IPS DF 6.9 (cell line): Measurements from ENCODE around the gene TXLNB.
"Not testable (repeated sequence)": the region's sequence is repeated elsewhere in the genome, so short reads cannot be mapped to it uniquely, and the experiment has no call there.

ENCODE experiments used
- DNase-seq: peaks from one replicate; pipeline ENCODE4 v3.0.0-alpha.2; 2013; ENCODE audit warnings: low read depth, low spot score
- H3K27ac ChIP-seq: one replicate; pipeline ENCODE4 v1.5.1; 2013; ENCODE audit warnings: low read length, control low read depth
- H3K27me3 ChIP-seq: 2 replicates; pipeline ENCODE4 v1.6.1; 2013; ENCODE audit warnings: mild to moderate bottlenecking, low read length; ENCODE audit not compliant: control insufficient read depth, insufficient read depth
- H3K36me3 ChIP-seq: 2 replicates; pipeline ENCODE4 v1.6.1; 2013; ENCODE audit warnings: low read length; ENCODE audit not compliant: control insufficient read depth, insufficient read depth
- H3K4me1 ChIP-seq: 2 replicates; pipeline ENCODE4 v1.6.1; 2013; ENCODE audit warnings: low read length; ENCODE audit not compliant: control insufficient read depth, insufficient read depth
- H3K4me3 ChIP-seq: 2 replicates; pipeline ENCODE4 v1.5.1; 2013; ENCODE audit warnings: mild to moderate bottlenecking, low read length
- H3K9me3 ChIP-seq: 2 replicates; pipeline ENCODE4 v1.6.1; 2013; ENCODE audit warnings: low read length, inconsistent platforms; ENCODE audit not compliant: control insufficient read depth, insufficient read depth
- WGBS: extraction: QIAGEN DNeasy Blood & Tissue Kit; methylation state at CpG from one replicate; pipeline ENCODE4 v1.1.7; 2013; ENCODE audit warnings: mixed read lengths, missing lambda C conversion rate; ENCODE audit not compliant: insufficient read length, insufficient coverage; 5-methylcytosine and 5-hydroxymethylcytosine counted together

Gene TXLNB

DNA sequence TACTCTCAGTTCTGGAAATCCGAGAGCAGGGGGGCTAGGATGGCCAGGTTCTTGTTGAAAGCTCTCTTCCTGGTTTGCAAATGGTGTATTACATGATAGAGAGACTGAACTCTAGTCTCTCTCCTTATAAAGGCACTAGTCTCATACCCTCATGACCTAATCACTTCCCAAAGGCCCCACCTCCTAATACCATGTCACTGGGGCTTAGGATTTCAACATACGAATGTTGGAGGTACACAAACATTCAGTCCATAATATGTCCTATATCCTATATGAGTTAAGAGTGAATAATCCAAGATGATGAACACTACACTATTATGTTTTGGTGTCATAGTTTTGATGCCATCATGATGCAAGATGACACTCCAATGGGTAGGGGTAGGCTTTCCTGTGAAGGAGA, 20.0 kb upstream of the TXLNB start:
- WGBS: no CpG with 5 or more reads among the region's 2 CpGs

DNA sequence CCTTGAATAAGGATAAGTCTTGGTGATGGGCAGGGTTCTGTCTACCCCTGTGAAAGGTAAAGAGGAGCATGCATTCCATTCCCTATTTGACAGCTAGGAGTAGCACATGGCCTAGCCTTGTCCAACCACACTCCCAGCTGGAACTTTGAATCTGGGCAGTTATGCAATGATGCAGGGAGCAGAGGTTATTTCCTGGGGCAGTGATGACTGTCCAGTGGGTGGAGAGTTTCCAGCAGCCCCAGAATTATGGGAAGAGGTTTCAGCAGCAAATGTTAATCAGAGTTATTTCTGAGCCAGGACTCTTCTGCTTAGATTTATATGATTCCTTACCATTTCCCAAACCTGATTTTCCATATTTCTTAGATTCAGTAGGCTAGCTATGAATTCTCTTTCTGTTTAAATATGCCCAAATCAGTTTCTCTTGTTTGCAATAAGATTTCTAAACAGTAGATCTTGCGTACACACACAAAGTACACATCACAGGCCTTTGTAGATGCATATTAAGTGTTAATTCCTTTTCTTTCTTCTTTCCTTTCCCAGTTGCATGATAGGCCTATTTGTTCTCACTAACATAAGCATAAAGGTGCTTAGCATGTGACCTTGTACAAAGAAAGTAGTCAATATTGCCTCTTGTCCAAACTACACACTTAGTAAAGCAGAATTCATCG, 17.3 kb upstream of the TXLNB start:
- Histone ChIP-seq H3K36me3 (no peaks in the 10 kb centered on the region), H3K9me3 (no peaks in the 10 kb centered on the region), H3K4me1 (peaks cover 4% of the 10 kb centered on the region; the same call in 1 of the 2 replicates), H3K27ac (no peak overlapping the region), H3K4me3 (no peak overlapping the region), H3K27me3 (no peaks in the 10 kb centered on the region)
- WGBS: no CpG with 5 or more reads among the region's 2 CpGs
- DNase-seq: no peak

More for the DNA sequence above, 20.0 kb upstream of the TXLNB start:
- no peaks in the 10 kb centered on the region for H3K36me3 ChIP-seq
- H3K4me3 ChIP-seq: no peak overlapping the region
- no peaks in the 10 kb centered on the region for H3K27me3 ChIP-seq
- no peak for DNase-seq
- peaks cover 6% of the 10 kb centered on the region; the same call in 1 of the 2 replicates for H3K4me1 ChIP-seq
- H3K27ac ChIP-seq: no peak overlapping the region
- no peaks in the 10 kb centered on the region for H3K9me3 ChIP-seq

DNA sequence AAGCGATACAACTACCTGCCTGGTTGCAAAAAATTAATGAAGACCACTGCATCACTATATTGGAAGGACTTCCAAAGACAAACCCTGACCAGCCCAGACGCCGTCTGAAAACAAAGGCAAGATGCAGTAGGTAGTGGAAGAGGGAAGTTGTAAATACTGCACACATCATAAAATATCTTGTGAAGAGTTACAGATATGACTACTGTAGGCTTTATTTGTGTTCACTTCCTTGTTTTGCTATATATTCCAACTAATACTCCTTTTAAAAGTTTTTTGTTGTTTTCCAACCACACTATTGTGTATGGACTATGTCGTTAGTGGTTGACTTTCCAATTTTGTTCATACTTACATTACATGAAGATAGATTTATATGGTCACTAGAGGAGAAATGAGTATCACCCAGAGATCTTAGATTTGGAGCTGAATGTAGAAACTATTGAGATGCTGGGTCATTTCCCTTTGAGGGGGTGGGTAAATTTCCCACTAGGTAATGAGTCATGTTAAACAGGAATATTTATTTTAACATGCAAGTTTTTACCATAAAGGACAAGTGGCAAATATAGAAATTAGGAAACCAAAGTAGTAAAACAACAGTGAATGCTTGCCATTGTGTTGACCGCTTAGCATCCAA, 16.6 kb upstream of the TXLNB start:
- DNase-seq: no peak
- Histone ChIP-seq H3K36me3 (no peaks in the 10 kb centered on the region), H3K27ac (no peak overlapping the region), H3K27me3 (no peaks in the 10 kb centered on the region), H3K9me3 (no peaks in the 10 kb centered on the region), H3K4me3 (no peak overlapping the region), H3K4me1 (peaks cover 4% of the 10 kb centered on the region; the same call in 1 of the 2 replicates)
- WGBS: no CpG with 5 or more reads among the region's 5 CpGs

DNA sequence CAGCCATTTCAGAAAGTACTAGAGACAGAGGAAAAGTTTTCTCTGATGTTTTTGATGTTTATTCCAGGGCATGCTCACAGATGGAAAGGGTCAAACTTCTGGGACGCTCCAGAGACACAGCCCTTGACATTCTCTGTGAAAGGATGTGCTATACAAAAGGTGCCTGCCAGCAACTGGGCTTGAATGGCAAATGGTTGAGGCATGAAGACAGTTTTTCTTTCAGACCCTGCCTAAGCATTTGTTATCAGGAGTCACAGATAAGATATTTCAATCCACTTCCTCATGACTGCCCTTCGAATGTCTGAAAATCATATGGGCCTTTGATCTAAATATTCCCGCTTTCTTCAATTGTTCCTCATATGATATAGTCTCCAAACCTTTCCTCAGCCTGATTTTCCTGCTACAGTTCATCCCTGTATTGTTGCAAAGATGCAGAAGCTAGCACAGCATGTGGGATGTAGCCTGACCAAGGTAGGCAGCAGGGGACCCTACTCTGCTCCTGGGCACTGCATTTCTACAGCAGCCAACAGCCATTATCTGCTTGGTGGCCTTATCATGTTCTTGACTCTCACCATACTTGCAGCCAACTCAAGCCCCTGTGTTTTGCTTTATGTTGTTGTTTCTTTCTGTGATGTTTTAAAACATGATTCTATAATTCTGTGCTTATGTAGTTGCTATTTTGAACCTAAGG, 14.6 kb upstream of the TXLNB start:
- Histone ChIP-seq H3K4me1 (peaks cover 3% of the 10 kb centered on the region; the same call in 1 of the 2 replicates), H3K27me3 (no peaks in the 10 kb centered on the region), H3K27ac (no peak overlapping the region), H3K4me3 (no peak overlapping the region), H3K36me3 (no peaks in the 10 kb centered on the region), H3K9me3 (no peaks in the 10 kb centered on the region)
- no peak for DNase-seq
- WGBS: no CpG with 5 or more reads among the region's 3 CpGs

DNA sequence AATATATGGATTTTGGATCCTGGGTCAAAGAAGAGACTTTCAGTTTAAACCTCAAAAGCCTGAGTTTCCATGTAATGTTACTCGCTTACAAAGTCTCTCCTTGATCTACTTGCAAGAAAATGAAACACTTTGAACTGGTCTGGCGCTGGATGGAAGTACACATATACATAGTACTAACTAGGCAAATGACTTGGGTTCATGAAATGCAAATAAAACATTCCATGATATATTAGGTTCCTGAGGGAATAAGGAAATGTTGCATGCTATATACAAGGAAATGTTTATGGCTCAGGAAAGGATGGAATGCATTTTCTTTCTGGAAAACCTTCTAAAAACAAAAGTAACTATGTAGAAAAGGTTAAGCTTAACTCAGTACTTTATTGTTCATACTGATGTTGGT, 11.4 kb upstream of the TXLNB start:
- no peaks in the 10 kb centered on the region for H3K36me3 ChIP-seq
- DNase-seq: no peak
- no CpG with 5 or more reads among the region's 2 CpGs for WGBS
- H3K27ac ChIP-seq: no peak overlapping the region
- H3K4me3 ChIP-seq: no peak overlapping the region
- no peaks in the 10 kb centered on the region for H3K9me3 ChIP-seq
- H3K27me3 ChIP-seq: no peaks in the 10 kb centered on the region
- H3K4me1 ChIP-seq: no peaks in the 10 kb centered on the region

DNA sequence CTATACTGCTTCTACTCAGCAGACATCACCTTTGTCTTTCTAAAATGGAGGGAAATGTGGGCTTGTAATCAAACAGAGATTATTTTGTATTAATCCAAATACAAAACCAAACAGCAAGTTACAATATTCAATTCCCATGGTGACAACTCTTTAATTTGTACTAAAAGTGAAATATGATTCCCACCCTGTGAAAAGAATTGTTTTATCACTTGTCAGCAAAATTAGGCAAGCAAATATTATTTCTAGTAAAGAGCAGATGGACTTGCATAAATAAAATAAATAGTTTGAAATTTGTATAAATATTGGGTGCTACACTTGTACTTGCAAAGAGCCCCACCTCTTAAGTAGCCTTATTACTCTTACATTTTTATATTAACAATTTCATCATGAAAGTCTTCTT, 6.1 kb upstream of the TXLNB start:
- Histone ChIP-seq H3K27ac (no peak overlapping the region), H3K4me3 (no peak overlapping the region), H3K9me3 (no peaks in the 10 kb centered on the region), H3K27me3 (no peaks in the 10 kb centered on the region), H3K4me1 (no peaks in the 10 kb centered on the region), H3K36me3 (no peaks in the 10 kb centered on the region)
- no peak for DNase-seq

DNA sequence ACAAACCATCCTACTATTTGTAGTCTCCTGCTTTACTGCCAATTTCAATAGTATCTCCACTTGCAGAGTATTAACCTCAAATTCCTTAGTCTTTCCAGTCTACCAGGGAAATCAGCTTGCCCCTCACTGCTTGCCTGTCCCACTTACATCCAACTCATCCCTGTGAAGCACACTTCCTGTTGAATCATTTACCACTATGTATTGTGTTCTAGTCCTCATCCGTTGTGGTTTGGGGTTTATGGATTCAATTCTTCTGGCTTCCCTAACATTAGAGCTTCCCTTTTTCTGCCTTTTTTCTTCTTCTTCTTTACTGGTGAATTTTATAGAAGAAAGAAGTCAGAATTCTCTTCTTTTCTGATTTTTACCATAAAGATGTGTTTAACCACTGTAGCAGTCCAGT, 5.1 kb upstream of the TXLNB start:
- WGBS: no CpG with 5 or more reads among the region's 1 CpG
- DNase-seq: no peak
- Histone ChIP-seq H3K4me3 (no peak overlapping the region), H3K27ac (no peak overlapping the region), H3K36me3 (no peaks in the 10 kb centered on the region), H3K27me3 (no peaks in the 10 kb centered on the region), H3K4me1 (peaks cover 3% of the 10 kb centered on the region; the same call in 1 of the 2 replicates), H3K9me3 (no peaks in the 10 kb centered on the region)

DNA sequence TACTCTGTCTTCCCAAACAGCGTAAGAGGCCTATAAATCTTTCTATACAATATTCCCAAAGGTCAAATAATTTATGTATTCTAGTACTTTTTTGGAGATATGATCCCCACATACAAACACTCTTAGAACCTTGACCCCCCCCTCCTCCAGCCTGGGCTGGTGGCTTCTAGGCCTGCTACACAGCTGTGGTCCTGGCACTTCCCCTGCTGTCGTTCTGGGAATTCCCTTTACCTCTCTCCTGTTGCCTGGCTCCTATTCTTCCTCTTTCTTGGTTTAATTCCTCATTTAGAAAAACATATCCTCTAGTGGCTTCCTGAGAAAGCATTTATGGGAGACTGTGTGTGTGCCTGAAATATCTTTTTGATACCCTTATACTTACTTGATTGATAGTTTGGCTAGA, 4.1 kb upstream of the TXLNB start:
- H3K4me3 ChIP-seq: no peak overlapping the region
- H3K27me3 ChIP-seq: no peaks in the 10 kb centered on the region
- no peaks in the 10 kb centered on the region for H3K36me3 ChIP-seq
- WGBS: no CpG with 5 or more reads among the region's 2 CpGs
- no peak overlapping the region for H3K27ac ChIP-seq
- H3K9me3 ChIP-seq: no peaks in the 10 kb centered on the region
- H3K4me1 ChIP-seq: peaks cover 5% of the 10 kb centered on the region; the same call in 1 of the 2 replicates
- no peak for DNase-seq

DNA sequence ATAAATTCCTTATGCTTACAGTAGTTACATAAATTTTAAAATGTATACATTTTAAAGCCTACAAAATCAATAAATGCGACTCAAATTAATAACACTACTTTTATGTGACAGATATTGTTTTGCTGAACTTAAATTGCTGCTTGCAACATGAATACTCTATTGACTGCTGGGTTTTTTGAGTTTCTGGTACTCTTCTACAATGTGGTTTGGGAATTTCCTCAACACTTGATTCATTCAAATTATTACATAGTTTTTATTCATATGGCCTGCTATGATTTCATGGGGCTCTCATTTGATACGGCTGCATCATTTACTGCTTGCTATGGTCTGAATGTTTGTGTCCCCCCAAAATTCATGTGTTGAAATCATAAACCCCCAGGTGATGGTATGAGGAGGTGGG, 2.3 kb upstream of the TXLNB start:
- WGBS: no CpG with 5 or more reads among the region's 2 CpGs

DNA sequence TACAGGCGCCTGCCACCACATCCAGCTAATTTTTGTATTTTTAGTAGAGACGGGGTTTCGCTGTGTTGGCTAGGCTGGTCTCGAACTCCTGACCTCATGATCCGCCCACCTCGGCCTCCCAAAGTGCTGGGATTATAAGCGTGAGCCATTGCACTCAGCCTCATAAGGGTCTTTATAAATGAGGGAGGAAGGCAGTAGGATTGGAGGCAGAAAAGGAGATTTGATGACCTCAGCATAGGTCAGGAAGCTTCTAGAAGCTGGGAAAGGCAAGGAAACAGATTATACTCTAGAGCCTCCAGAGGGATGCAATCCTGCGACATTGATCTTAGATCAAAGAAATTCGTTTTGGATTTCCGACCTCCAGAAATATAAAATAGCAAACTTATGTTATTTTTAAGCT, 1.4 kb upstream of the TXLNB start:
- not testable (repeated sequence) for H3K36me3 ChIP-seq, H3K4me1 ChIP-seq, H3K27me3 ChIP-seq, H3K27ac ChIP-seq, H3K9me3 ChIP-seq, DNase-seq, H3K4me3 ChIP-seq
- no CpG with 5 or more reads among the region's 10 CpGs for WGBS

More for the DNA sequence above, 2.3 kb upstream of the TXLNB start:
- Histone ChIP-seq H3K27me3 (no peaks in the 10 kb centered on the region), H3K4me1 (peaks cover 5% of the 10 kb centered on the region; the same call in 1 of the 2 replicates), H3K27ac (no peak overlapping the region), H3K4me3 (no peak overlapping the region), H3K36me3 (no peaks in the 10 kb centered on the region), H3K9me3 (no peaks in the 10 kb centered on the region)
- DNase-seq: no peak
